GF-D8 (cell line): ENCODE results near the gene NSUN5.
"Not testable (repeated sequence)": the region's sequence is repeated elsewhere in the genome, so short reads cannot be mapped to it uniquely, and the experiment has no call there.

Source experiments
- DNase-seq: peaks from one replicate; lab custom pipeline; 2025; lab: John Stamatoyannopoulos, UW

The NSUN5 gene

GRCh38 chr7:73308665-73309214 lies at the start of gene NSUN5:
Gene NSUN5, minus strand, starts transcription at chr7:73308826. Its CDS starts 36 bp downstream, at chr7:73308790.
- DNase-seq = peak; percentile 90

GRCh38 chr7:73356159-73356558 lies 47.5 kb upstream of the NSUN5 start:
- DNase-seq = no peak

GRCh38 chr7:73354821-73355220 lies 46.2 kb upstream of the NSUN5 start:
- DNase-seq = no peak

- DNase-seq = no peak
Measured at GRCh38 chr7:73354196-73354595, 45.6 kb upstream of the NSUN5 start.

- no peak for DNase-seq
Measured at GRCh38 chr7:73353243-73353642, 44.6 kb upstream of the NSUN5 start.

GRCh38 chr7:73352784-73353183 lies 44.2 kb upstream of the NSUN5 start:
- no peak for DNase-seq

- no peak for DNase-seq
Measured at GRCh38 chr7:73351447-73352167, 43.0 kb upstream of the NSUN5 start.

GRCh38 chr7:73350306-73351068 lies 41.9 kb upstream of the NSUN5 start:
- no peak for DNase-seq

GRCh38 chr7:73349763-73350162 lies 41.1 kb upstream of the NSUN5 start:
- DNase-seq = no peak

GRCh38 chr7:73345951-73346350 lies 37.3 kb upstream of the NSUN5 start:
- no peak for DNase-seq

GRCh38 chr7:73345538-73345937 lies 36.9 kb upstream of the NSUN5 start:
- no peak for DNase-seq

GRCh38 chr7:73343671-73344380 lies 35.2 kb upstream of the NSUN5 start:
- DNase-seq = no peak

- no peak for DNase-seq
Measured at GRCh38 chr7:73342645-73343044, 34.0 kb upstream of the NSUN5 start.

GRCh38 chr7:73341877-73342276 lies 33.3 kb upstream of the NSUN5 start:
- DNase-seq = no peak

- DNase-seq = no peak
Measured at GRCh38 chr7:73340514-73340913, 31.9 kb upstream of the NSUN5 start.

GRCh38 chr7:73338321-73338720 lies 29.7 kb upstream of the NSUN5 start:
- DNase-seq = no peak

GRCh38 chr7:73332447-73332846 lies 23.8 kb upstream of the NSUN5 start:
- DNase-seq = no peak

- no peak for DNase-seq
Measured at GRCh38 chr7:73330772-73331171, 22.1 kb upstream of the NSUN5 start.

GRCh38 chr7:73329861-73330581 lies 21.4 kb upstream of the NSUN5 start:
- DNase-seq = no peak

GRCh38 chr7:73328696-73329095 lies 20.1 kb upstream of the NSUN5 start:
- DNase-seq = no peak

GRCh38 chr7:73327922-73328321 lies 19.3 kb upstream of the NSUN5 start, which contains the start of the genes FKBP6 and TRIM50:
Gene FKBP6, plus strand, starts transcription at chr7:73328161. Its CDS starts 268 bp downstream, at chr7:73328429.
Gene TRIM50, minus strand, starts transcription at chr7:73328082. Its CDS starts 3,295 bp downstream, at chr7:73324787.
- DNase-seq = not testable (repeated sequence)

- DNase-seq = not testable (repeated sequence)
Measured at GRCh38 chr7:73327449-73327848, 18.8 kb upstream of the NSUN5 start.
